Endothelial cell (in vitro differentiated cells): ENCODE results near the gene OR4F15. TPM values are rescaled to one million over a fixed set of nuclear protein-coding genes. Genes with fewer than 3 reads are reported as not detected.
A peak's percentile ranks its signal among the peaks of the same experiment; 100 is the strongest.
"Not testable (repeated sequence)": the region's sequence is repeated elsewhere in the genome, so short reads cannot be mapped to it uniquely, and the experiment has no call there.

ENCODE experiments used
- DNase-seq: peaks from one replicate; pipeline ENCODE4 v3.0.0; 2021; ENCODE audit warnings: low spot score
- H3K27ac Mint-ChIP-seq: one replicate; pipeline ENCODE4 v1.8.0; 2021; ENCODE audit warnings: mixed read lengths, inconsistent platforms; ENCODE audit not compliant: unreplicated experiment
- H3K27me3 Mint-ChIP-seq: one replicate; pipeline ENCODE4 v1.8.0; 2021; ENCODE audit warnings: mild to moderate bottlenecking, moderate library complexity, mixed read lengths, inconsistent platforms; ENCODE audit not compliant: unreplicated experiment
- H3K36me3 Mint-ChIP-seq: one replicate; pipeline ENCODE4 v1.8.0; 2021; ENCODE audit warnings: mild to moderate bottlenecking, low read depth, mixed read lengths, inconsistent platforms; ENCODE audit not compliant: unreplicated experiment
- H3K4me1 Mint-ChIP-seq: one replicate; pipeline ENCODE4 v1.8.0; 2021; ENCODE audit warnings: mild to moderate bottlenecking, mixed read lengths, inconsistent platforms; ENCODE audit not compliant: unreplicated experiment
- H3K4me3 Mint-ChIP-seq: one replicate; pipeline ENCODE4 v1.8.0; 2021; ENCODE audit warnings: mild to moderate bottlenecking, mixed read lengths, inconsistent platforms; ENCODE audit not compliant: unreplicated experiment
- H3K9me3 Mint-ChIP-seq: one replicate; pipeline ENCODE4 v1.8.0; 2021; ENCODE audit warnings: mixed read lengths, inconsistent platforms; ENCODE audit not compliant: unreplicated experiment
- total RNA-seq: library from RNA; stranded (reverse); fragmentation: NEBNext Ultra II Directional; extraction: Animal tissue kit (Norgen Biotek cat#: 25700); gene quantifications from one replicate; pipeline ENCODE4 v1.2.1, GENCODE V29; 2021; ENCODE audit not compliant: unreplicated experiment
- TF ChIP-seq, protein P1 (sequence below): fragments of 200-600 bp; sonication (generic); IDR thresholded peaks from one replicate; pipeline ENCODE4 v1.5.0; 2021; ENCODE audit warnings: antibody characterized with exemption; ENCODE audit not compliant: unreplicated experiment

Gene OR4F15
- total RNA-seq, 1 donor from 2014 or later = not detected

DNA sequence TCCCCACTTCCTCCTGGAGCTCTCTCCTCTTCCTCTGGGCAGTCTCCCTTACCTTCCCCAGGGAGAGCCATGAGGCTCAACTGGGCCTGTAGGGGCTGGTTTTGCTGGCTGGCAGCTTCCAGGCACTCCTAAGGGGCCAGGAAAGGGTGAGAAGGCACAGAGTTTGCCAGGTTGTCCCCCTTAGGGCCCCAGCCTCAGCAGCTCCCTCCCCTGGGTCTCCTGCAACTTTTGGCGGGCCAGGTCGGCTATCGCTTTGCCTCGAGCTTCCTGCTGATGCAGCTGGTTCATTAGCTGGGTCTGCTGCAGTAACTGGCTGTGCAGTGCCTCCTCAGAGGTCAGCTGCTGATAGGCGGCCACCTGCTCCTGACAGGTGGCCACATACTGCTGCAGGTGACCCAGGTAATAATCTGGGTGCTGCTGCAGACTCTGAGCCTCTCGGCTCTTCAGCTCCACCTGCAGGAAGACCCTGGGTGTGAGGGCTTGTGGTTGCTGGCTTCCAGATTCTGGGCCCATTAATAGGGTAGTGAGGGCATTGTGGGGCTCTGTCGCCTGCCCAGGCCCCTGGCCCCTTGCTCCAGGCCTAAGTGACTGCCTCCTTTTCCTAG, 38.4 kb upstream of the OR4F15 start:
- Mint-ChIP-seq H3K27me3 (peaks cover 3% of the 10 kb centered on the region), H3K4me3 (no peak overlapping the region), H3K9me3 (no peaks in the 10 kb centered on the region), H3K36me3 (no peaks in the 10 kb centered on the region), H3K4me1 (no peaks in the 10 kb centered on the region), H3K27ac (no peak overlapping the region)
- TF ChIP-seq, protein P1, sequence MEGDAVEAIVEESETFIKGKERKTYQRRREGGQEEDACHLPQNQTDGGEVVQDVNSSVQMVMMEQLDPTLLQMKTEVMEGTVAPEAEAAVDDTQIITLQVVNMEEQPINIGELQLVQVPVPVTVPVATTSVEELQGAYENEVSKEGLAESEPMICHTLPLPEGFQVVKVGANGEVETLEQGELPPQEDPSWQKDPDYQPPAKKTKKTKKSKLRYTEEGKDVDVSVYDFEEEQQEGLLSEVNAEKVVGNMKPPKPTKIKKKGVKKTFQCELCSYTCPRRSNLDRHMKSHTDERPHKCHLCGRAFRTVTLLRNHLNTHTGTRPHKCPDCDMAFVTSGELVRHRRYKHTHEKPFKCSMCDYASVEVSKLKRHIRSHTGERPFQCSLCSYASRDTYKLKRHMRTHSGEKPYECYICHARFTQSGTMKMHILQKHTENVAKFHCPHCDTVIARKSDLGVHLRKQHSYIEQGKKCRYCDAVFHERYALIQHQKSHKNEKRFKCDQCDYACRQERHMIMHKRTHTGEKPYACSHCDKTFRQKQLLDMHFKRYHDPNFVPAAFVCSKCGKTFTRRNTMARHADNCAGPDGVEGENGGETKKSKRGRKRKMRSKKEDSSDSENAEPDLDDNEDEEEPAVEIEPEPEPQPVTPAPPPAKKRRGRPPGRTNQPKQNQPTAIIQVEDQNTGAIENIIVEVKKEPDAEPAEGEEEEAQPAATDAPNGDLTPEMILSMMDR = peak; percentile 21
- DNase-seq = no peak

DNA sequence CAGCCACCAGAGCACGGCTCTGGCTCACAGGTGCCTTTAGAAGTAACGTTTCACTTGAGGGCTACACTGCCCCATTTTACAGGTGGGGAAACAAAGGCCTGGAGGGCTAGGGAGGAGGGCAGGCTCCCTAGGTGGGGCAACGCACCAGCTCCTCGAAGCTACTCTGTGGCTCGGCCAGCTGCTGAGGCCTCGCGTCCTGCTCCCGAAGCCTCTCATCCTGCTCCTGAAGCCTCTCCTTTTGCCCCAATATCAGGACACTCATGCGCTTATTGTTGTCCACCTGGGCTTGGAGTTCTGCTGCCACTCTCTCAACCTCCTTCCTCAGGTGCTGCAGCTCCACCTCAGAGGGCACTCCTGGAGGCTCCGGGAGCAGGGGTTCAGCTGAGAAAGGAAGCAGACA, 36.9 kb upstream of the OR4F15 start:
- Mint-ChIP-seq H3K27me3 (peaks cover 5% of the 10 kb centered on the region), H3K27ac (no peak overlapping the region), H3K36me3 (no peaks in the 10 kb centered on the region), H3K9me3 (no peaks in the 10 kb centered on the region), H3K4me1 (no peaks in the 10 kb centered on the region), H3K4me3 (no peak overlapping the region)
- DNase-seq = no peak
- TF ChIP-seq, protein P1 = no peak

DNA sequence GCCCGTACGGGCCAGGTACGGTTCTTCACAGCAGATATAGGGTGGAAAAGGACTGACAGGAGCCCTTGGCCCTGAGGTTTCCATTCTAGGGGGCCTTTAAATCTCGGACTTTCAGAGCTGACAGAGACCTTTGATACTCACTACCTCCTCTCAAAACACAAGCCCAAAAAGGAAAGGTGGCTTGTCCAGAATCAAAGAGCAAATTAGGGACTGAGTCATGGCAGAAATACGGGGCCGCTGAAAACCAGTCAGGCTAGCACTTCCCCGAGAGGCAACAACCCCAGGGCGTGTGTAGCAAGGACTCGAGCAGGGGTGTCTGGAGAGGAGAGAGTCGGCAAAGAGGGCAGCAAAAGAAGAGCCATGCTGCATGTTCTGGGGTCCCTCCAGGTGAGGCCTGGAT, 33.4 kb upstream of the OR4F15 start:
- H3K27ac Mint-ChIP-seq, H3K9me3 Mint-ChIP-seq, H3K4me3 Mint-ChIP-seq, H3K4me1 Mint-ChIP-seq, H3K36me3 Mint-ChIP-seq, H3K27me3 Mint-ChIP-seq, DNase-seq: not testable (repeated sequence)

DNA sequence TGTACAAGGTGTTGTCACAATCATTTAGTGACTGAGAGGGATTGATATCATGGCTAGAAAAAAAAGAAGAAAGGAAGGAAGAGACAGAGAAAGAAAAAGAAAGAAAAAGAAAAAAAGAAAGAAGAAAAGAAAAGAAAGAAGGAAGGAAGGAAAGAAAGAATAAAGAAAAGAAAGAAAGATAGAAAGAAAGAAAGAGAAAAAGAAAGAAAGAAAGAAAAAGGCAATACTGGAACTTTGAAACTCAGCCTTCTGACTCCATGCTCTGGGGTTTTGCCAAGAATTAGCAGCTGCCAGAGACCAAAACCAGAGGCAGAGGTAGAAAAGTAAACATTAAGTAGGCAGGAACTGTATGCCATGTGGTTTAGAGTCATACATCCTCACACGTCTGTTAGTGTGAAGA, 31.8 kb upstream of the OR4F15 start:
- H3K9me3 Mint-ChIP-seq, H3K27ac Mint-ChIP-seq, DNase-seq, H3K27me3 Mint-ChIP-seq, H3K4me3 Mint-ChIP-seq, H3K36me3 Mint-ChIP-seq, H3K4me1 Mint-ChIP-seq: not testable (repeated sequence)

DNA sequence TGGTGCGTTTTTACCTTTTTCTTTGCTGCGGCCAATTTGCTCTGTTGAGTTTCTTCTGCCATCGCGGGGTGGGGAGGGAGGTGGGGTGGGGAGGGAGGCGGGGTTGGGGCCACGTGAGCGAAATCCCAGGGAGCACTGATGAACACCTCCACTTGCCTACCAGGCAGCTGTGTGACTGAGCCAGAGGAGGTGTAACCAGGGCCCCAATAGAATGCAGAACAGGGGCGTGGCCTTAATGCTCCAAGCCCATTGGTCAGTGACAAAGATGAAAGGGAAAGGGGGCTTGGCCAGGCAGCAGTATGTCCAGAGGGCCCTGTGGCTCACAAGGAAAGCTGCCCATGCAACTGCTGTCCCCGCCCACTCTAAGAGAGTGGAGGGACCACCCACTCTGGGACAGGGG, 30.1 kb upstream of the OR4F15 start:
- TF ChIP-seq, protein P1 = no peak
- Mint-ChIP-seq H3K36me3 (no peaks in the 10 kb centered on the region), H3K4me1 (no peaks in the 10 kb centered on the region), H3K4me3 (no peak overlapping the region), H3K9me3 (no peaks in the 10 kb centered on the region), H3K27ac (no peak overlapping the region), H3K27me3 (peaks cover 2% of the 10 kb centered on the region)
- DNase-seq = no peak

DNA sequence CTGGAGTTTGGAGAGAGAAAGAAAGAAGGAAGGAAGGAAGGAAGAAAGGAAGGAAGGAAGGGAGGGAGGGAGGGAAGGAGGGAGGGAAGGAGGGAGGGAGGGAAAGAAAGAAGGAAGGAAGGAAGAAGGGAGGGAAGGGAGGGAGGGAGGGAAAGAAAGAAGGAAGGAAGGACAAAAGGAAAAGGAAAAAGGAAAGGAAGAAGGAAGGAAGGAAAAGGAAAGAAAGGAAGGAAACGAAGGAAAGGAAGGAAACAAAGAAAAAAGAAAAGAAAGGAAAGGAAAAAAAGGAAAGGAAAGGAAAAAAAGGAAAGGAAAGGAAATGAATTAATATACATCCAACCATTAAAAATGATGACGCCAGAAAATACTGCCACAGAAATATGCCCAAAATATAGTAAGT, 27.4 kb upstream of the OR4F15 start:
- Mint-ChIP-seq H3K4me1 (no peaks in the 10 kb centered on the region), H3K27me3 (no peaks in the 10 kb centered on the region), H3K9me3 (no peaks in the 10 kb centered on the region), H3K4me3 (no peak overlapping the region), H3K27ac (no peak overlapping the region), H3K36me3 (no peaks in the 10 kb centered on the region)
- TF ChIP-seq, protein P1 = no peak
- no peak for DNase-seq

DNA sequence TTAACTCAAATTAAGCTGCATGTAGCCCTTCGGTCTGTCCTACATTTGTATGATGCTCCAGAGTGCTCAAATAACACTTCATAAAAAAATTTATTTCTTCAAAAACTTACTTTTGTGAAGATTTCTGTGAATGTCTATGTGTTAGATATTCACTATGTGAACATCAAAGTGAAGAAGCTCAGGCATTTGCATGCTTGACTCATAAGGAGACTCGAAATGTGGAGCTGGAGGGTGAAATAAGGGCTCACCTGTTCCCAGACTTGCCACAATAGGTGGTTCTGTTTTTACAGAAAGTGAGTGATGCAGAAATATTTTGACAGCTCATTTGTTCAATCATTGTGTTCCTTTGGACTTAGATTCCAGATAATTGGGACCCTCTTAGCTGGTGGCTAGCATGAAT, 25.6 kb upstream of the OR4F15 start:
- not testable (repeated sequence) for H3K4me1 Mint-ChIP-seq, H3K36me3 Mint-ChIP-seq, H3K27me3 Mint-ChIP-seq, H3K4me3 Mint-ChIP-seq, H3K9me3 Mint-ChIP-seq, DNase-seq, H3K27ac Mint-ChIP-seq

DNA sequence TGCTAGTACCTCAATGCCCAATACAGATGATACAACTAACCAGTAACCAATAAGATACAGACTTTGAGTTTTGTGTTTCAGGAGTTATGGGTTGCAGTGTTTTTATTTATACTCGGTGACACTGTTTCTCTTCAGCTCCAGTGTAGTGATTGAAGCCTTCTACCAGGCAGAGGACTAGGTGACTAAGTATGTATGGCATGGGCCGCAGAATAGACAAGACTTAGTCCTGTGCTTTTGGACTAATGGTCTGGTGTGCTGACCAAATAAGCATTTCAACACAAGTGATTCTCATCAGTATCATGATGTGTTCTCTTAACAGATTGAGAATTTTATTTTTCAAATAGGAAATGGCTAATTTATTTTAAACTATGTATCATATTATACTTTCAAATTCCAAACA, 24.0 kb upstream of the OR4F15 start:
- H3K27me3 Mint-ChIP-seq, H3K9me3 Mint-ChIP-seq, H3K4me3 Mint-ChIP-seq, H3K4me1 Mint-ChIP-seq, H3K36me3 Mint-ChIP-seq, H3K27ac Mint-ChIP-seq, DNase-seq: not testable (repeated sequence)
